Astrocyte of the cerebellum (primary cell): Measurements from ENCODE around the gene MKKS.

Source experiments
- DNase-seq: peaks from one replicate; pipeline ENCODE4 v3.0.0-alpha.2; 2011; ENCODE audit warnings: low read depth
- H3K4me3 ChIP-seq: 2 replicates; pipeline ENCODE4 v1.5.1; 2011; ENCODE audit warnings: mild to moderate bottlenecking, low read depth, low read length, moderate library complexity
- CTCF ChIP-seq: IDR thresholded peaks from 2 replicates; pipeline ENCODE4 v1.5.1; 2012; ENCODE audit warnings: low read length, low read depth, moderate library complexity, mild to moderate bottlenecking; ENCODE audit errors: missing control alignments
- in situ Hi-C: cut with HindIII; loops from 2 replicates; pipeline ENCODE4 v1.10.0; 2017; ENCODE audit warnings: low sequenced_read_pairs

Gene MKKS

GRCh38 chr20:10381477-10381876, 52.5 kb downstream of the MKKS start:
- peak; percentile 4 for TF ChIP-seq CTCF
- no peak overlapping the region for H3K4me3 ChIP-seq
- in situ Hi-C loops, result no loop called here
- DNase-seq, result no peak

- no peak for DNase-seq
- no peak for TF ChIP-seq CTCF
- in situ Hi-C loops, result no loop called here
- H3K4me3 ChIP-seq, result no peak overlapping the region
Measured at GRCh38 chr20:10379761-10380160, 54.3 kb downstream of the MKKS start.

- no peak for TF ChIP-seq CTCF
- DNase-seq, result peak; percentile 86
- no peak overlapping the region for H3K4me3 ChIP-seq
- in situ Hi-C loops, result no loop called here
Measured at GRCh38 chr20:10376270-10377075, 57.5 kb downstream of the MKKS start.

- in situ Hi-C loops, result no loop called here
- TF ChIP-seq CTCF, result no peak
- H3K4me3 ChIP-seq, result no peak overlapping the region
- peak; percentile 51 for DNase-seq
Measured at GRCh38 chr20:10375191-10375590, 58.8 kb downstream of the MKKS start.

GRCh38 chr20:10374036-10374435, 60.0 kb downstream of the MKKS start:
- in situ Hi-C loops, result no loop called here
- DNase-seq, result no peak
- H3K4me3 ChIP-seq, result no peak overlapping the region
- TF ChIP-seq CTCF, result no peak

GRCh38 chr20:10371467-10371866, 62.6 kb downstream of the MKKS start:
- no peak for DNase-seq
- in situ Hi-C loops, result no loop called here
- no peak for TF ChIP-seq CTCF
- H3K4me3 ChIP-seq, result no peak overlapping the region
